NCI-H2081 (cell line): ENCODE measurements around the gene CCDC73.
"Not testable (repeated sequence)": the region's sequence is repeated elsewhere in the genome, so short reads cannot be mapped to it uniquely, and the experiment has no call there.

Experiments used
- DNase-seq, 2 experiments: peaks; one replicate each; lab custom pipeline; 2025; lab: John Stamatoyannopoulos, UW

The CCDC73 gene

DNA sequence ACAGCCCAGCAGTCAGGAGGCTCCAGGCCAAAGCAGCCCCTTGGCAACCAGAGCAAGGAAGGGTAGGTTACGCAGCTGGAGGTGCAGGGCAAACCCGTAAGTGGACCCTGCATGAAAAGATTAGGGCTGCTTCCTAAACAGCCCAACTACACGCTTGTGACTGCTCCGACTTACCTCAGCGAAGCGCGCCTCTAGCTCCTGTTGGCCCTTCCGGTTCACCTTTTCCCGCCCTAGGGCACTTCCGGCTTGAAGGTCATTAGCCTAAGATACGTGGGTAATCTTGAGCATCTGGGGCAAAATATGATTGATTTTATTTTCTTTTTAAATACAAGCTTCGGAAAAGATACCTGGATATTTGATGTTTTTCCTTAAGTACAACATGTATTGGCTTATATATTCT is at the start of gene CCDC73:
CCDC73 (minus strand) TSS at position 224 of the 400 bp plus-strand sequence. CDS start 34,419 bp downstream, outside the sequence.
- no peak for DNase-seq

DNA sequence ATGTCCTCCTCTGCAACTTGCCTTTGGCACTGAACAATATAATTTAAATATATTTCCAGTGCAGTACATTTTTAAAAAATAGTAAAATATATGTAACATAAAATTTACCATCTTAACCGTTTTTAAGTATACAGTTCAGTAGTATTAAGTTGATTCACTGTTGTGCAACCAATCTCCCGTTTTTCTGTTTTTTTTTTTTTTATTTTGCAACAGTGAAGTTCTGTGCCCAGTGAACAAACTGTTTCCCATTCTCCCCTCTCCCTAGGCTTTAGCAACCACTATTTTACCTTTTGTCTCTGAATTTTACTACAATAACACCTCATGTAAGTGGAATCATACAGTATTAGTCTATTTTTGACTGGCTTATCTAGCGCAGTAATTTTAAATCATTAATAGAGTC is 49.1 kb upstream of the CCDC73 start:
- DNase-seq, result no peak

DNA sequence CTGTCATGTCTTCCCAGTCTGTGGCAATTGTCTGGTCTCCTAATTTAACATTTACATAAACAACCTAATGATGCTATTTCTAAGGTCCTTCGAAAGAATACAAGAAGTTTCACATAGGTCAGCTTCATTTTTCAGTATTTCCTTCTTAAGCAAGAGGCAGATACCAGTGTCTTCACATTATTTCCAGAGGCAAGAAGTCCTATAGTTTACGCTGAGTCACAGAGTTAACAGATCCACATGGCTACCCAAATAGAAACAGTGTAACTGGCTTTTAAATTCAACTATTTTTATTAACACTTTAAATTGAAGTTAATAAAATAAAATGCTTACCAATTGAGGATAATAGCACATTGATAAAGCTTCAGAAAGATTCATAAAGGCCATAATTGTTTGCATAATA is 46.1 kb upstream of the CCDC73 start:
- no peak for DNase-seq

DNA sequence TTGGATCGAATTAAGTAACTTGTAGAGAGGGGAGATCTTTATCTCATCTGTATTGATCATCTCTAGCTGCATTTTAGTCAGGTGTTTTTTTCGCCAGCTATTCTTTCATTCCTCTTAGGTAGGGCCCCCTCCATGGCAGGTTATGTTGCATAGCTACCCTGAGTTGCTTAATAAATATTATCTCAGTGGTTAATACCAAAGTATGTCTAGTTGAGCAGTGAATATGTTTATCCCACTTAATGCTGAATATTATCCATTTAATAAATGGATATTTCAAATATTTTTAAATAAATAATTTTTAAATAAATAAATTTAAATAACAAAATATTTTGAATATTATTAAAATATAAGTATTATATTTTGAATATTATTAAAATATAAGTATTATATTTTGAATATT is 44.8 kb upstream of the CCDC73 start:
- DNase-seq, result no peak

DNA sequence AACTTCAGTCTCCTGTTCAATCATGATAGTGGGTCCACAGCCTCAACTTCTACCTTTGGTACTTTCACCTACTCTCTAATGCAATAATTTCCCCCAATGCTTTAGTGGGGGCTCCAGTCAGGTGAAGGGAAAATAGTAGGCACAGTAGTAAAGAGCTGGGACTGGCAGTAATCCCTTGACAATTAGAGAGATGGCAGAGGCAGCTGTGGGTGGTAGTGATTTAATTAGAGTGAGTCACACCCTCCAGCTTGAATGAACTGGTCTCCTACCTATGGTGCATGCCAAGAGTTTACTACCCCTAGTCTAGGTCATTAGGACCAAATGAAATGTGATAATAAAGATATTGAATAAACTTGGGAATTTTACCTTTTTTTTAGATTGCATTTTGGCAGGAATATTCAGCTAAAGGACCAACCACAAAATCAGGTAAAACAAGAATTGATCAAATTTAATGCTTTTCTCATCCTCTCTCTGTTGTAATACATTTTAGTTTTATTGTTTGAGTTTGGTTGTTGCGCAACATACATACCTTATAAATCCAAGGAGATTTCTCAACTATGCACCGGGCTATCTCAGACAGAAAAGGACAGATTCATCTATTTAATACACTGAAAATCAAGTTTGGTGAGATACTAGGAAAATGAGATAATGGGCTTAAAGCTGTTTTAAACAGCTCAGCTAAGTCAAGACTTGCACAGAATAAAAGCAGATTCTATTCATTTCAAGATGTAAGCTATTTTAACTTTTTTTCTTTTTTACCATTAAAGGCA is 44.2 kb upstream of the CCDC73 start:
- peak in 1 of 2 experiments; percentile 47 for DNase-seq

DNA sequence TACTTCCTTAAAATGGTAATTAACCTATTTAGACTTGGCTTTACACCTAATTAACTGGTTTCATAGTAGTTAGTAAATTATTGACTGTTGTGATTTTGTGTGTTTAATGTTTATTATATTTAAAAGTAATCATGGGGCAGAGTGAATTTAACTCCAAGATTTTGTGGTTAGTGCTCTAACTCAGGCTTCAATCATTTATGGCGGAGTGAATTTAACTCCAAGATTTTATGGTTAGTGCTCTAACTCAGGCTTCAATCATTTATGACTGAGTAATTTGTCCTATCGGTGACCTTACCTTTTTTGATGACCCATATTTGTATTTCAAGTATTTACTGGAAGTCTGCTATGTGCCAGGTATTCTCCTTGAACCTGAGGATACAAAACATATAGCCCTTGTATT is 42.5 kb upstream of the CCDC73 start:
- no peak for DNase-seq

DNA sequence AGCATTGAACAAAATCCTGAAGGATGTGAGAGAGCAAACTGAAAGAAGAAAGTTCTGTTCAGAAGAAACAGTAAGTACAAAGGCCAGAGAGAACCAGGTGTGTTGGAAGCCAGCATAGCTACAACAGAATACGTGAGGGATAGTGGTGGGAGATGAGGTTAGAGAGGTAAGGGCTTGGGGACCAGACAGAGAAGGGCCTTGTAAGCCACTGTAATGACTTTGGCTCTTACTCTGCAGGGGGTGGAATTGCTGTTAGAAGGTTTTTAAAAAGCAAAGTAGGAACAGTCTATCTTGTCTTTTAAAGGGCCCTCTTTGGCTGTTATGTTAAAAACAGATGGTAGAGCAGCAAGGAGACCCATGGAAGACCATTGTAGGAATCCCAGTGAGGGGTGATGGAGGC is 39.5 kb upstream of the CCDC73 start:
- no peak for DNase-seq

DNA sequence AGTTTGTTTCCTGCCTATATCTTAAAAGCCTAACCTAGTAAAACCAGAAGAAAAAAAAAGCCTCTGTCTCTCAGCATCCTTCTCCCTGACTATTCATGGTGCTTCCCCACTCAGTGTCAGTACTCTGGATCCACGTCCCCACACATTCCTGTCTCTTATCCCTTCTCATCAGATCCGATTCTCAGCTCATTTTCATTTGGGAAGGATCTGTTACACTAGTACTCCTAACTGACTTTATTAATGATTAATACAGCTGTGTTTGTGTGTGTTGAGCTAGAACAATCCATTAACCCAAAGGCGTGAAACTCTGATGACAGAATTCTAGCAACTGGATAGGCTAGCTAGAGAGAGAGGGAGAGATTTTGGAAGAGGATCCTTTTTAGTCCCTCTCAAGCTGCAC is 36.8 kb upstream of the CCDC73 start:
- no peak for DNase-seq

DNA sequence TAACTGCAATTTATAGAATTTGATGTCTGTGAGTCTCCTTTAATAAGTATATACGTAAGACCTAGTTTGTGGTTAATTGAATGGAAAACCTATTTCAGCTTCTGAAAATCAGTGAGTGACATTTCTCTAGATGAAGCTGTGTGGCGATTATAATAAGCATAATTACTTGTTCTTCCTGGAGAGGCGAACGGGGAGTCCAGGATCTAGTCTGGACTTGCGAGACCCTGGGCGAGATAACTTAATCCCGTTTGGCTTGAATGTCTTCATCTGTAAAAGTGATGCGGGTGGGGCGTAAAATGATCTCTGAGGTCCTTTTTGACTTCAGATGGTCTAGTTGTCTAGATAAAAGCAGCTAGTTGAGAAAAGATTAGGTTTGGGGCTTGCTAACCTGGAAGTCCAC is 36.3 kb upstream of the CCDC73 start:
- no peak for DNase-seq

DNA sequence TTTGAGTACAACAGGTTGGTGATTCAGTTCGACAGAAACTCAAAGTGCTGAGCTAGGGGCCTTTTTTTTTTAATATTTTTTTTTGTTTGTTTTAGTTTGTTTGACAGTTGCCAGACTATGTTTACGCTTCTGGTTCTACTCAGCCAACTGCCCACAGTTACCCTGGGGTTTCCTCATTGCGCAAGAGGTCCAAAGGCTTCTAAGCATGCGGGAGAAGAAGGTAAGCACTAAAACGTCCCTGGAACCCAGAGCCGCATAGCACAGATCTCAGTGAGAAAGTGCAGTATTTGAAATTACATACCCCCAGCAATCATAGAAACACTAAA is 35.9 kb upstream of the CCDC73 start:
- DNase-seq, result no peak

DNA sequence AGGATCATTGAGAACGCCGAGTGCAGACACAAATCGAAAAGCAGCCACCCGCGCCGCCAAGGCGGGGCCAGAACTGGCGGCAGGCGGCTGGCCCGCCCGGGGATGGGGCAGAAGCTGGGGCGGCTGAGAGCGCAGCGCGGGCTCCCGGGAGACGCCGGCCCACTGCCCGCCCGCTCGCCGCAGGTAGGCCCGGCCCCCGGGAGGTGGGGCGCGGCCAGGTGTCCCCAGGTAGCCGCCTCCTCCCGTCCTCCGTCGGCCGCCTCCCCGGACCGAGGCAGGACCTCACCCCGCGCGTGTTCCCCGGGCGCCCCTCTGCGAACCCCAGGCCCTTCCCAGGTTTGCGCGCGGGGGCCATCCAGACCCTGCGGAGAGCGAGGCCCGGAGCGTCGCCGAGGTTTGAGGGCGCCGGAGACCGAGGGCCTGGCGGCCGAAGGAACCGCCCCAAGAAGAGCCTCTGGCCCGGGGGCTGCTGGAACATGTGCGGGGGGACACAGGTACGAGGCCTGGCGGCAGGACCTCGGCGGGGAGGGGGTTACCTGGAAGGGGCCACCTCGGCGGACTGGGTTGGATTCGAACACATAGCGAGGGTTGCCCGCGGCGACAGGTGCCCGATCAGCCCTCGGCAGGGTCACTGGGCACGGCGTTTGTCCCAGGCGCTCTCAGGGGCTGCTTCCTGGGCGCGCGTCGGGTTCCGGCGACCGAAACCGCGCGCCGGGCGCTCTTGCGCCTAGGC is 35.4 kb upstream of the CCDC73 start, which contains the start of gene PRRG4:
PRRG4 (plus strand) TSS at position 248 of the 733 bp plus-strand sequence. CDS start 603 bp downstream, outside the sequence.
- peak; percentile 56 to 67 for DNase-seq

DNA sequence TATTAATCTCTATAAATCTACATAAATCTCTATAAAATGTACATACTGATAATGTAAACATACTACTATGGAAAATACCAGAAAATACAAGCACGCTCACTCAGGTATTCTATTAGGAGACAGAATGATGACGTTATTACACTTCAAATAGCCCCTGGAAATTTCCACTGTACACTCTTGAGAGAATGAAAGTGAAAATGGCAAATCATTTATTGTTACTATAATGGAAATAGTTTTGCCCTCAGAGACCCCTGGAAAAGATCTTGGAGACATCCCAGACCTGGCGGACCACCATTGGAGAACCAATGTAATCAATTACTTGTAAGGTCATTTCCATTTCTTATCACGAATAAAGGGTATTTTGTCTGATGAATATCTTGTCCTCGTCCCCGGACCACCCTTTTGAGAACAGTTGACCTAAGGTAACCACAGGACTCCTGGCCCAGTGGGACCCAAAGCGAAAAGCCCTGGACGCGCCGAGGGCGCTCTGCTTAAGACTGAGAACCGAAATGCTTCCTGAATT is 34.8 kb upstream of the CCDC73 start:
- no peak for DNase-seq

DNA sequence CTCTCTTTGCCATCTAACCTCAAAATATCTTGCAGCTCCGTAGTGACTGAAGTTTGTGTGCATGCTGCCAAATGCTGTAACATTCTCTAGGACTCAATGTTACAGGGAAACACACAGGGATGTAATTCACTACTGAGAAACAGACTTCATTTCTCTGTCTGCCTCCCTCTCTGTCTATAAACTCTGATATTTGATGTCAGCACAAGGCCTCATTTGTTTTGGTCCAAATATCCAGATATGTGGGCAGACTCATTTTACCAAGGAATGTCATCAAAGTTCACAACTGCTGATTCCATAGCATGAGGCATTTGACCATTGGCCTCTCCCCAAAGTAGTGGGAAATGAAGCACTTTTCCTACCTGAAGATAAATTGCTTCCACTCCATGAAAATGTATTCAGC is 32.8 kb upstream of the CCDC73 start:
- DNase-seq, result no peak

DNA sequence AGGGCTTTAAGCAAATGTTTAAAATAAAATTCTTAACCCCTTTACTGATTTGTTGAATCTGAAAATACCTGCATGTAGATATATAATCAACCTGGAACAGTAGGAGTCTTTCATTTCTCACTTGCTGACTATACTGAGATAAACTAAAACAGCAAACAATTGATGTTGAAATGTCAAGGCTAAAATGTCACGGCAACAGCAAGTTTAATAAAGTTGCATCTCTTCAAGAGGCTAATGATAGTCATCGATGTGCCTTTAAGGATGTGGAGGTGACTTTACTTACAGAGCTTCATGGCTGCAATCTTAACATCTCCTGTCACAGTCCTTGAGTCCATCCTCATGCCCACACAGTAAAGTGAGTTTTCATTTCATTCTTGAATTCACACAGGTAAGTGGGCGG is 31.7 kb upstream of the CCDC73 start:
- DNase-seq, result no peak

DNA sequence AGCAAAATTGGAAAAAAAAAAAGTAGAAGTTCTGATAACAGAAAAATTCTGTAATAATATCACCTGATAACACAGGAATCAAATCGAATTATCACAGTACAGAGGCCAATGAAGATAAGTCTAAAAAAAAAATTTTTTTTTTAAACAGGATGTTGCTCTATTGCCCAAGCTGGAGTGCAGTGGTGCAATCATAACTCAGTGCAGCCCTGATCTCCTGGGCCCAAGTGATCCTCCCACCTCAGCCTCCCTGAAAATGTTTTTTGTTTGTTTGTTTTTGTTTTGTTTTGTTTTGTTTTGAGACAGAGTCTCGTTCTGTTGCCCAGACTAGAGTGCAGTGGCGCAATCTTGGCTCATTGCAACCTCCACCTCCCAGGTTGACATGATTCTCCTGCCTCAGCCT is 29.2 kb upstream of the CCDC73 start:
- DNase-seq, result not testable (repeated sequence)

DNA sequence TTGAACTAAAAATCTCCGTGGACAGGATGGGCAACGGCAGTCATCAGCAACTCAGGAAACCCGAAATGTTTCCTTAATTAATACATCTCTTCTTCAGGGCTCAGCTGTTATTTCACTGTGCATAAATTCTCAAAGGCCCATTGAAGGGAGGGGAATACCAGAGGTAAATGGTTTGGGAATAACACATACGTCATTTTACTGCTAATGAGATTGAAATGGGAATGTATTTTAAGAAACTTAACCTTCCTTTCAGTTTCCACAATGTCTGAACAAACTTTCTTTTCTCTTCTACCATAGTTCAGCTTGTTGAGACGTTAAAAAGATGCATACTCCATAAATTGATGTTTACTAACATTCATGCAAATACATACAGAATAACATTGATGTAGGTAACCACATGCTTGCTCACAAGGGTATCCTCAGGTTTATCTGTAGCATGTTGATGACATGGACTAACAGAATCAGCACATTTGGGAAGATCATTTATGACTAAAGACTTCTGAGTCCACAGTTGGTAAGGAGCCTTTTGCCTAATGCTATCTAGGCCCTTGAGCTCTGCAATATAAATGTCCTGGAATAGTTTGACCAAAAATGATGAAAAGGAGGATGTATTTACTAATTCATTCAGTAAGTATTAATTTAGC is 27.6 kb upstream of the CCDC73 start:
- no peak for DNase-seq

DNA sequence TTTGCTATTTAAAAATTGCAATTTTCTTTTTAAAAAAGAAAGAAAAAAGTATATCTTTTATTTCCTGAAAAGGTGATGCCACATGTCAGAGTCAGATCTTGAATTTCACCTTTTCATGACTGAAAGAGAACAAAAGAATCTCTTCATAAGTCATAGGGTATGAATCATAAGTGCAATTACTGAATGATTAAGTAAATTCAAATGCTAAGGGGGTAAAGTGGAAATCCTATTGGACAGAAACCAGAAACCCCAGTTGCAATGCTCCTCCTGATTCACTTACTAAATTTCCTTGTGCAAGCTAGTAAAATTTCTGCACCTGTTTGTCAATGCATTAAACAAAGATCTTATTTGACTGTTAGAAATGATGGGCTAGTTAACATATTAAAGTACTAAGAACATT is 27.1 kb upstream of the CCDC73 start:
- DNase-seq, result no peak

DNA sequence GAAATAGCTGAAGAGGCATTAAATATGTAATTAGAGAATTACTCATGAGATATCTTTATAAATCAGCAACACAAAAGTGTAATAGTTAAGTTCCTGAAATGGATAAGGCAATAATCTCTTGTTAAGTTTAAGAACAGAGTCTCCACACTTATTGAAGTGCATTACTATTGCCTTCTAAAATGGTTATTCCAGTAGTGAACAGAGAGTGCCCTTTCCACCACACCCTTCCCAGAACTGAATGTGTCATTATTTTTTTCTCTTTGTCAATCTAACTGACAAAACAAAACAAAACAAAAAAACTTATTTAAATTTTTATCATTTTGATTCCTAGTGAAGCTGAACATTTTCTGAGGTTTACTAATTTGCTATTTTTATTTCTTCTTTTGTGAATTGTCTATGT is 26.0 kb upstream of the CCDC73 start:
- no peak for DNase-seq

DNA sequence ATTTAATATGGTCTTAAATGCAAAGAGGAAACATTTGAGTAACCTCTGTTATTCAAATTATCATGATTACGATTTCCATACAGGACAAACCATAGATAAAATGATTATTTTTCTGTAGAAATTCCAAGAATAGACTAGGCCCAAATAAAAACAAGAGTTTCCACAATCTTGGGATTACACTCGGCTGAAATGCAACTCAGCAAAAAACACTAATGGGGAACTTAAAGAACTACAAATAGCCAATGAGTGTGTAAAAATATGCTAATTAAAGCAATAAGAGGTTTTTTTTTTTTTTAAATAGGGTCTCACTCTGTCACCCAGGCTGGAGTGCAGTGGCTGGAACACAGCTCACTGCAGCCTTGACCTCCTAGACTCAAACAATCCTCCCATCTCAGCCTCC is 24.7 kb upstream of the CCDC73 start:
- no peak for DNase-seq

DNA sequence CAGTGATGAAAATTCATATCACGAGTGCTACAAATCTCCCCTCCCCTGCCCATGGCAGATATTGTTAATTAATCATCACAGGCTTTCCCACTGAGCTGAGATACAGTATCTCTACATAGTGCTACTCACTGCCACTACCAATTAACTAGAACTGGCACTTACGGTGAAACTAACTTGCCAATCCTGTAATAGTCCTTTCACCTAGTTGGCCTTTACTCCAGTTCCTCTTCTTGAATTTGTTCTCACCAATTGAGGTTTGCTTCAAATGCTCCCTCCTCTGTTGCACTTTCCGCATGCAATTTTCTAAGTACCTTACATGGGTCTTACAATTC is 23.4 kb upstream of the CCDC73 start:
- DNase-seq, result no peak

DNA sequence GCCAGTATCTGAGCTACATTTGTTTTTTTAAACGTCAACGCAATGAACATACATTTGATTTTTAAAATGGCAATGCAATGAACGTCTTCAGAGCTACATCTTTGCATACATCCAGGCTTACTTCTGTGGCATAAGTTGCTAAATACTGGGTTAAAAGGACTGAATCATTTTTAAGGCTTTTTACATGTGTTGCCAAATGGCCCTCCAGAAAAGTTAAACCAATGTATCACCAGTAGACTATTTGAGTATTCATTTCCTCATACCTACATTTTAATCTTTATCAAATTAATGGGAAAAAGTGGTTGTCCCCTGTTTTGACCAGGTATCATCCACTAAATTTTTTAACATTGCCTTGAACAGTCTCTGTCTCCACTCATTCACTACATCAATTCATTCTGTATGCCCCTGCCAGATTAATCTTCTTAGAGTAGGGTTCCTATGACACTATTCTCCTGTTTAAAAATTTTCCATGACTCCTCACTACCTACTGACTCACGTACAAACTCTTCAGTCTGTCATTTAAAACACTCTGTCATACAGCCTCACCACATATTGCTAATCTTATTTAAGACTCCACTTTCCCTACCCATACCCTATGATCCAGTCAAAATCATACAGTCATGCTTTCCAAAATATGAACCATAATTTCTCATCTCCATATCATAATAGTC is 22.9 kb upstream of the CCDC73 start:
- DNase-seq, result no peak

DNA sequence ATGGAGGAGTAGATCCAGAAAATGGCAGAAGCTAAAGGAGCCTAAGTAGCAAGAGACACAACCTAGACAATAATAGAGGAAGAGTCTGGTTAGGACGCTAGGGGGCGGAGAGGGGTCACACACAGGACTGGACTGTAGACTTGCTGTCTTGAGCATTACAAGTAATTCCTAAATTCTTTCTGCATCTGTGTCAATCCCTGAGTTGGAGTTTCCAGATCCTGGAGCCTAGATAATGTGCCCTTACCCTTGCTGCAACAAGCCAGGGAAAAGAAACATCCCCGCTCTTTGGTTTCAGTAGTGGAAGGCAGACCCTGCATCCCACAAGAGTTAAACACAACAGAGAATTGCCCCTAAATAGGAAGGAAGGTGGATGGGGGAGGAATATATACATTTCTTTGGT is 14.9 kb upstream of the CCDC73 start:
- peak; percentile 55 to 79 for DNase-seq
